ENCODE data around the gene CENPL.
"Not testable (repeated sequence)": the region's sequence is repeated elsewhere in the genome, so short reads cannot be mapped to it uniquely, and the experiment has no call there.

The CENPL gene

GRCh38 chr1:173764331-173764730 lies 60.4 kb downstream of the CENPL start:
- DNase-seq = not testable (repeated sequence)

GRCh38 chr1:173758980-173759379 lies 65.7 kb downstream of the CENPL start:
- no peak for DNase-seq

- no peak for DNase-seq
These were observed 66.6 kb downstream of the CENPL start for GRCh38 chr1:173758110-173758509.

- no peak for DNase-seq
These were observed 67.0 kb downstream of the CENPL start for GRCh38 chr1:173757666-173758065.

- no peak for DNase-seq
These were observed 70.9 kb downstream of the CENPL start for GRCh38 chr1:173753830-173754229.
